ENCODE results near the gene SIT1.

The SIT1 gene

GRCh38 chr9:35603986-35604577, 46.6 kb downstream of the SIT1 start:
- peak; percentile 85 for DNase-seq

DNA sequence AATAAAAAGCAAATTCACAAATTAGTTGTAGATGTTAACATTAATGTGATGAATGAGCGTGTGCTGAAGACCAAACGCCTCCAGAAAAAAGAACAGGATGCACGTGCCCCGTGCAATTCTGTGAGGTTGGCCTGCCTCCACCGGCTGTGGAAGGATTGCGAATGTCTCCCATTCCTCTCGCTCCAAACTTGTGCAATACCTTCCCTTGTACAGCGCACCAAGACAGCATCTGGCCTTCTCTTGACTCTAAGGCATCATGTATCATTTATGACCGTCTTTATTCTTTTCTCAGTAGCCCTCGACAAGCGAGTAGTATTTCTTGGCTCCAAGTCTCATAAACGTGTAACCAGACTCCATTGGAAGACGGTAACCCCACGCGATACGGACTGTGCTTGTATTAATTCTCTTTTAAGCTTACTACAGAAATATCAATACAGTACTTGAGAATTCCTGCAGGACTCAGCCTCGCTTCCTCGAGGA, 47.2 kb downstream of the SIT1 start:
- DNase-seq, result no peak

DNA sequence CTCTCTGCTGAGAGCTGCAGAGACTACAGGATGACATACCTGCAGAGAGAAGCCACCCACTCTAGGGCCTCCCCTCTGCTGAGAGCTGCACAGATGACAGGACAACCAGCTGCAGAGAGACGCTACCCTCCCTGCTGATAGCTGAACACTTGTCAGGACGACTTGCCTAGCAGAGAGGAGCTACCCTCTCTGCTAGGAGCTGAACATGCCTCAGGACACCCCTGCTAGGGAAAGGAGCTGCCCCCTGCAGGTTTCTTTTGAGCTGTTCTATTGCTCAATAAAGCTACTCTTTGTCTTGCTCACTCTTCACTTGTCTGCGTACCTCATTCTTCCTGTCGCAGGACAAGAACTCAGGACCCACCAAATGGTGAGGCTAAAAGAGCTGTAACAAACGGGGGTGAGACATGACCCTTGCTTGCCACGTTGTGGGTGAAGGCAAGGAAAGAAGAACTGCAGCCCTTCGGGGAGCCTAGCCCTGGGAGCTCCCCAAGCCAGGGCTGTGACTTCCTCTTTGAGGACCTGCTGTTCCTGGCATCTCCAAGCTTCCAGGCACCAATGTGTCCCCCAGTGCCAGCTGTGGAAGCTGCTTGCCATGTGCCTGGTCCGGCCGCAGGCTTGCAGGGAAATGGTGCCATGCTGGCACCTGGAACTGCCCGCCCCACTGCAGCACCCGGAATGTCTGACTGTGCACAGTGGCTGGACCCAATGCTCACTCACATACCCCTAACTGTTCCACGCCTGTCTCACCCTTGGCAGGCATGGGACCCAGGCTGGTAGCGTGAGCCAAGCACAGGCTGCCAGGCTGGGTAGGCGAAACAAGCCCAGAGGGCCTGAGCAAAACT, 50.7 kb downstream of the SIT1 start:
- no peak for DNase-seq

All from NCI-H187 treated with DMSO at 0.1 percent for 48 hours (cell line).